HFFc6 (cell line): Measurements from ENCODE around the gene NECAB3. TPM values are rescaled to one million over a fixed set of nuclear protein-coding genes. Genes with fewer than 3 reads are reported as not detected.

ENCODE experiments used
- DNase-seq: peaks from one replicate; pipeline ENCODE4 v3.0.0-alpha.2; 2018
- H3K27ac Mint-ChIP-seq: 2 replicates; pipeline ENCODE4 v1.8.0; 2020; ENCODE audit warnings: mild to moderate bottlenecking, mixed read lengths
- H3K27me3 Mint-ChIP-seq: 2 replicates; pipeline ENCODE4 v1.8.0; 2021; ENCODE audit warnings: mild to moderate bottlenecking, moderate library complexity, mixed read lengths; ENCODE audit not compliant: insufficient read depth
- H3K36me3 Mint-ChIP-seq: 2 replicates; pipeline ENCODE4 v1.8.0; 2021; ENCODE audit warnings: low read depth, mixed read lengths
- H3K4me1 Mint-ChIP-seq: 2 replicates; pipeline ENCODE4 v1.8.0; 2020; ENCODE audit warnings: low read depth, mixed read lengths
- H3K4me3 Mint-ChIP-seq: 2 replicates; pipeline ENCODE4 v1.8.0; 2020; ENCODE audit warnings: mild to moderate bottlenecking, moderate library complexity, mixed read lengths
- H3K9me3 Mint-ChIP-seq: 2 replicates; pipeline ENCODE4 v1.8.0; 2020; ENCODE audit warnings: mild to moderate bottlenecking, mixed read lengths
- total RNA-seq, 6 experiments: library from RNA; stranded (reverse); fragmentation: NEBNext Ultra II Directional; extraction: Animal tissue kit (Norgen Biotek cat#: 25700); gene quantifications; 2 replicates in 1 of 6; 3 replicates in 5 of 6; pipeline ENCODE4 v1.2.3, GENCODE V29; 2021
- TF ChIP-seq, protein P1 (sequence below): fragments of 200-600 bp; sonication (generic); IDR thresholded peaks from 2 replicates; pipeline ENCODE4 v1.5.0; 2021; ENCODE audit warnings: antibody characterized with exemption, mild to moderate bottlenecking

Gene NECAB3
- total RNA-seq, 6 experiments from 2014 or later = 24.9 to 30.0 (median 27.0) TPM

- Mint-ChIP-seq H3K27me3 (no peaks in the 10 kb centered on the region; the same call in none of the 2 replicates), H3K27ac (no peak overlapping the region), H3K9me3 (no peaks in the 10 kb centered on the region), H3K4me3 (no peak overlapping the region), H3K36me3 (peaks cover 7% of the 10 kb centered on the region; the same call in 1 of the 2 replicates), H3K4me1 (peaks cover 10% of the 10 kb centered on the region)
- TF ChIP-seq, protein P1, sequence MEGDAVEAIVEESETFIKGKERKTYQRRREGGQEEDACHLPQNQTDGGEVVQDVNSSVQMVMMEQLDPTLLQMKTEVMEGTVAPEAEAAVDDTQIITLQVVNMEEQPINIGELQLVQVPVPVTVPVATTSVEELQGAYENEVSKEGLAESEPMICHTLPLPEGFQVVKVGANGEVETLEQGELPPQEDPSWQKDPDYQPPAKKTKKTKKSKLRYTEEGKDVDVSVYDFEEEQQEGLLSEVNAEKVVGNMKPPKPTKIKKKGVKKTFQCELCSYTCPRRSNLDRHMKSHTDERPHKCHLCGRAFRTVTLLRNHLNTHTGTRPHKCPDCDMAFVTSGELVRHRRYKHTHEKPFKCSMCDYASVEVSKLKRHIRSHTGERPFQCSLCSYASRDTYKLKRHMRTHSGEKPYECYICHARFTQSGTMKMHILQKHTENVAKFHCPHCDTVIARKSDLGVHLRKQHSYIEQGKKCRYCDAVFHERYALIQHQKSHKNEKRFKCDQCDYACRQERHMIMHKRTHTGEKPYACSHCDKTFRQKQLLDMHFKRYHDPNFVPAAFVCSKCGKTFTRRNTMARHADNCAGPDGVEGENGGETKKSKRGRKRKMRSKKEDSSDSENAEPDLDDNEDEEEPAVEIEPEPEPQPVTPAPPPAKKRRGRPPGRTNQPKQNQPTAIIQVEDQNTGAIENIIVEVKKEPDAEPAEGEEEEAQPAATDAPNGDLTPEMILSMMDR = no peak
- DNase-seq = no peak
Measured at GRCh38 chr20:33646191-33646590, 28.0 kb downstream of the NECAB3 start.

DNA sequence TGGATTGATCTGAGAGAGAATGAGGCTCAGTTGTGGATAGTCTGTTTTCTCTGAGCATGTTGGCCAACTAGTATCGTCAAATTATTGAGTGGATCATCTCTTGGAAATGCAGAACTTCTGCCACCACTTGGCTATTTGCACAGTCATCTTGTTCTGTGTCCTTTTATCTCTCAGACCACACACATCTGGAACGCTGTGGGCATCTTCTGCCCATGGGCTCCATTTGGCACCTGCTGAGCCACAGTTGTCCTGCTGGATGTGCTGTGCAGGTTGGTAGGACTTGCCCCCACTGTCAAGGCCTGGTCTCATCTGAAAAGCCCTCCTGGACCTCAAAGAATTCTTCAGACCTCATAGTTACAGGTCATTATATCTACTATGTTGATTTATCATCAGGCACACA, 28.8 kb downstream of the NECAB3 start:
- no peak overlapping the region for H3K4me3 Mint-ChIP-seq
- H3K36me3 Mint-ChIP-seq = peaks cover 10% of the 10 kb centered on the region; the same call in 1 of the 2 replicates
- H3K4me1 Mint-ChIP-seq = peaks cover 10% of the 10 kb centered on the region
- no peak overlapping the region for H3K27ac Mint-ChIP-seq
- DNase-seq = no peak
- no peaks in the 10 kb centered on the region; the same call in none of the 2 replicates for H3K27me3 Mint-ChIP-seq
- TF ChIP-seq, protein P1 = no peak
- H3K9me3 Mint-ChIP-seq = no peaks in the 10 kb centered on the region

GRCh38 chr20:33645072-33645358, 29.2 kb downstream of the NECAB3 start:
- Mint-ChIP-seq H3K9me3 (no peaks in the 10 kb centered on the region), H3K36me3 (peaks cover 14% of the 10 kb centered on the region; the same call in 1 of the 2 replicates), H3K27ac (no peak overlapping the region), H3K4me3 (no peak overlapping the region), H3K4me1 (peaks cover 10% of the 10 kb centered on the region), H3K27me3 (no peaks in the 10 kb centered on the region; the same call in none of the 2 replicates)
- TF ChIP-seq, protein P1 = no peak
- DNase-seq = no peak

DNA sequence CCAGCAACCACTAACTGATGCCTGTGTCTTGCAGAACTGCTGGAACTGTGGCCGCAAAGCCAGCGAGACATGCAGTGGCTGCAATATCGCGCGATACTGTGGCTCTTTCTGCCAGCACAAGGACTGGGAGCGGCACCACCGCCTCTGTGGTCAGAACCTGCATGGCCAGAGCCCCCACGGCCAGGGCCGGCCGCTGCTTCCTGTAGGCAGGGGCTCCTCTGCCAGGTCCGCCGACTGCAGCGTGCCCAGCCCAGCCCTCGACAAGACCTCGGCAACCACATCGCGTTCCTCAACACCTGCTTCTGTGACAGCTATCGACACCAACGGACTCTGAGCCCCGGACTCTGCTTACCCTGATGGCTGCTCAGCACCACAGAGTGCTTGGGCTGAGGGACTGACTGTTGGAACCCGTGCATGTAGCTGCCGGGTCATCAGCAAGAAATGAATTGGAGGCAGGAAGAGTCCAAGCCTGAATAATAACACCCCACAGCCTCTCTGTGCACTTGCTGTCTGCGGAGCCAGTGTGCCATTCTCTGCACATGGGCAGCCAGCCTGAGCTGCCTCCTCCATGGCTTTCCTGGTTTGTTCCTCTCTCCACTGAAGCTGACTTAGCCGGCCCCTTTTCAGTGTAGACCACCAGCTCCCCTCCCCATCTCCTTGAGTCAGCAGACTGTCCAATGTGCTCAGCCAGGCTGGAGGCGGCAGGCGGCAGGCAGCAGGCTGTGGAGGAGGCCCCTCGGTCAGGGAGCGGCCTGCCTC, 29.7 kb downstream of the NECAB3 start:
- no peaks in the 10 kb centered on the region; the same call in none of the 2 replicates for H3K27me3 Mint-ChIP-seq
- no peaks in the 10 kb centered on the region for H3K9me3 Mint-ChIP-seq
- no peak overlapping the region for H3K4me3 Mint-ChIP-seq
- peaks cover 19% of the 10 kb centered on the region; the same call in 1 of the 2 replicates for H3K36me3 Mint-ChIP-seq
- no peak for DNase-seq
- no peak overlapping the region for H3K27ac Mint-ChIP-seq
- H3K4me1 Mint-ChIP-seq = peaks cover 10% of the 10 kb centered on the region
- TF ChIP-seq, protein P1 = no peak

GRCh38 chr20:33640287-33640686, 33.9 kb downstream of the NECAB3 start:
- H3K36me3 Mint-ChIP-seq = peaks cover 14% of the 10 kb centered on the region; the same call in 1 of the 2 replicates
- TF ChIP-seq, protein P1 = no peak
- no peak overlapping the region for H3K27ac Mint-ChIP-seq
- no peaks in the 10 kb centered on the region for H3K9me3 Mint-ChIP-seq
- no peak for DNase-seq
- no peaks in the 10 kb centered on the region for H3K4me1 Mint-ChIP-seq
- H3K27me3 Mint-ChIP-seq = peaks cover 2% of the 10 kb centered on the region
- no peak overlapping the region for H3K4me3 Mint-ChIP-seq
